ENCODE measurements around the gene NR1D1.

DNA sequence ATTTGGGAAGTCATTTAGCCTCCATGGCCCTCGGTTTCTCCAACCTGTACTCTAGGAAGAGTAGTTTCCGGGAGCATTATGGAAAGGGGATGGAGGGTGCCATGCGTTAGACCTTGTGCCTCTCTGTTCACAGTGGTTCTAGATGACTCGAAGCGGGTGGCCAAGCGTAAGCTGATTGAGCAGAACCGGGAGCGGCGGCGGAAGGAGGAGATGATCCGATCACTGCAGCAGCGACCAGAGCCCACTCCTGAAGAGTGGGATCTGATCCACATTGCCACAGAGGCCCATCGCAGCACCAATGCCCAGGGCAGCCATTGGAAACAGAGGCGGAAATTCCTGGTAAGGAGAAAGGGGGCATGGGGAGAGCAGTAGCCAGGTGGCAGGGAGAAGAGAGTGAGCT lies 15.9 kb downstream of the NR1D1 start:
- no peak for TF ChIP-seq EZH2 (IDR thresholded peaks at IDR 0.05; ENCODE audit: low read length)
- TF ChIP-seq, protein P1, sequence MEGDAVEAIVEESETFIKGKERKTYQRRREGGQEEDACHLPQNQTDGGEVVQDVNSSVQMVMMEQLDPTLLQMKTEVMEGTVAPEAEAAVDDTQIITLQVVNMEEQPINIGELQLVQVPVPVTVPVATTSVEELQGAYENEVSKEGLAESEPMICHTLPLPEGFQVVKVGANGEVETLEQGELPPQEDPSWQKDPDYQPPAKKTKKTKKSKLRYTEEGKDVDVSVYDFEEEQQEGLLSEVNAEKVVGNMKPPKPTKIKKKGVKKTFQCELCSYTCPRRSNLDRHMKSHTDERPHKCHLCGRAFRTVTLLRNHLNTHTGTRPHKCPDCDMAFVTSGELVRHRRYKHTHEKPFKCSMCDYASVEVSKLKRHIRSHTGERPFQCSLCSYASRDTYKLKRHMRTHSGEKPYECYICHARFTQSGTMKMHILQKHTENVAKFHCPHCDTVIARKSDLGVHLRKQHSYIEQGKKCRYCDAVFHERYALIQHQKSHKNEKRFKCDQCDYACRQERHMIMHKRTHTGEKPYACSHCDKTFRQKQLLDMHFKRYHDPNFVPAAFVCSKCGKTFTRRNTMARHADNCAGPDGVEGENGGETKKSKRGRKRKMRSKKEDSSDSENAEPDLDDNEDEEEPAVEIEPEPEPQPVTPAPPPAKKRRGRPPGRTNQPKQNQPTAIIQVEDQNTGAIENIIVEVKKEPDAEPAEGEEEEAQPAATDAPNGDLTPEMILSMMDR (optimal IDR thresholded peaks at IDR 0.05 in 1 of 3, IDR thresholded peaks at IDR 0.05 in 1 of 3, conservative IDR thresholded peaks at IDR 0.05 in 1 of 3; ENCODE audit: extremely low read depth in 1 of 3, insufficient read depth in 2 of 3, low read length in 3 of 3), result no peak
